DOHH2 (cell line): ENCODE results near the gene HTRA3.

ENCODE experiments used
- H3F3A ChIP-seq: fragments of 200-600 bp; sonication (generic), shearing (Covaris generic); 2 replicates; pipeline ENCODE4 v1.6.0; 2016; ENCODE audit warnings: antibody characterized with exemption, mild to moderate bottlenecking; ENCODE audit not compliant: control insufficient read depth, insufficient read depth
- H3K27ac ChIP-seq: fragments of 200-600 bp; sonication (generic); 2 replicates; pipeline ENCODE4 v1.5.1; 2014; ENCODE audit warnings: low read depth, mild to moderate bottlenecking, low read length, moderate library complexity
- H3K27me3 ChIP-seq: fragments of 200-600 bp; sonication (generic); 2 replicates; pipeline ENCODE4 v1.6.1; 2014; ENCODE audit warnings: mild to moderate bottlenecking, low read length, mixed read lengths; ENCODE audit not compliant: control insufficient read depth
- H3K36me3 ChIP-seq: fragments of 200-600 bp; sonication (generic); 2 replicates; pipeline ENCODE4 v1.6.1; 2014; ENCODE audit warnings: mild to moderate bottlenecking, low read length, moderate library complexity, mixed read lengths; ENCODE audit not compliant: control insufficient read depth
- H3K4me1 ChIP-seq: fragments of 200-600 bp; sonication (generic); 2 replicates; pipeline ENCODE4 v1.6.1; 2014; ENCODE audit warnings: mild to moderate bottlenecking, low read length, mixed read lengths; ENCODE audit not compliant: control insufficient read depth
- H3K4me2 ChIP-seq: fragments of 200-600 bp; sonication (generic); 2 replicates; pipeline ENCODE4 v1.6.0; 2014; ENCODE audit warnings: mild to moderate bottlenecking, low read length, moderate library complexity
- H3K4me3 ChIP-seq: fragments of 200-600 bp; sonication (generic); 2 replicates; pipeline ENCODE4 v1.5.1; 2014; ENCODE audit warnings: mild to moderate bottlenecking, low read length, mixed read lengths
- H3K79me2 ChIP-seq: fragments of 200-600 bp; sonication (generic); 2 replicates; pipeline ENCODE4 v1.6.1; 2014; ENCODE audit warnings: mild to moderate bottlenecking, low read length, mixed read lengths; ENCODE audit not compliant: control insufficient read depth
- H3K9me2 ChIP-seq: fragments of 200-600 bp; sonication (generic); replicated peaks from 2 replicates; pipeline ENCODE4 v1.6.1; 2014; ENCODE audit warnings: mild to moderate bottlenecking, low read length, mixed read lengths; ENCODE audit not compliant: control insufficient read depth
- H3K9me3 ChIP-seq: fragments of 200-600 bp; sonication (generic); 2 replicates; pipeline ENCODE4 v1.6.1; 2014; ENCODE audit warnings: antibody characterized with exemption, low read length, mixed read lengths; ENCODE audit not compliant: control insufficient read depth, insufficient read depth
- H4K20me1 ChIP-seq: fragments of 200-600 bp; sonication (generic); 2 replicates; pipeline ENCODE4 v1.6.0; 2014; ENCODE audit warnings: low read depth, mild to moderate bottlenecking, antibody characterized with exemption, low read length, moderate library complexity; ENCODE audit not compliant: control insufficient read depth, insufficient read depth
- CTCF ChIP-seq: fragments of 200-600 bp; sonication (generic); IDR thresholded peaks from one replicate; pipeline ENCODE4 v1.5.1; 2014; ENCODE audit warnings: antibody characterized with exemption, mild to moderate bottlenecking, low read depth, low read length; ENCODE audit not compliant: poor library complexity, severe bottlenecking
- EZH2phosphoT487 ChIP-seq: fragments of 200-600 bp; sonication (generic); IDR thresholded peaks from 2 replicates; pipeline ENCODE4 v1.6.1; 2017; ENCODE audit warnings: borderline replicate concordance, mild to moderate bottlenecking, antibody characterized with exemption, low read length, moderate library complexity, mixed read lengths

Gene HTRA3

DNA sequence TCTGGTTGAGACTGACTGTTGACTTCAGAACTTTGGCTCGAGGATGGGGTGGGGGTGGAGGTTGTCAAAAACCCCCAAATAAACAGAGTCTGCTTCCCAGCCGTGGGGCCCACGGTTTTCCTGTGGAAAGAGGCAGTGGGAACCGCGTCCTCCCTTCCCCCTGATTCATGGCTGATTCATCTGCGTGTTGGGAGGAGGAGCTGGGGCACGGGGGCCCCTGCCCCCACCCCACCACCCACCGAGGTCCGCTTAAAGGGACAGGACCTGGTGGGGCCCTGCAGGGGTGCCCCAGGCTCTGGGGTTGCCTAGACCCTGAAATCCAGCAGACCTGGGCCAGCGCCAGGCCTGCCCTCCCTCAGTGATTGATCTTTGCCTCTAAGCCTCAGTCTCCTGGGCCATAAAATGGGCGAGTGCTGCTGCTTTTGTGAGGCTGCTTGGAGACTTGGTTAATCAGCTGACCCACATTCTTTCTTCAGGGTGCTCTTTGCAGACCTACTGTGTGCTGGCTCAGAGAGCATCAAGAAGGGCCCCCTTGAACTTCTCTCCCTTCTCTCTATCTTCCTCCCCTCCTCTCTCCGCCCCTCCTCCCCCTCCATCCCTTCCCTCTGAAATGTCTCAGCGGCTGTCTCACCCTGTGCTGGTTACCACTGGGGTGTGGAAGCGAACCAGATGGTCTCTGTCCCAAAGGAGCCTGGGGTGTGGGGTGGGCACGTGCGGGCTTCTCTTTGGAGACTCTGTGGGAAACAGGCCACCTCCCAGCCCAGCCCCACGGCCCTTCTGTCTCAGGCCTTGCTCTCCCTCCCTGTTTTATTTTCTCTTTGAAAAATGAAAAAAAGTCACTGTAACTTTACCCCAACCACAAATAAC is 9.1 kb downstream of the HTRA3 start:
- no peak overlapping the region for H3K4me3 ChIP-seq
- H3K9me3 ChIP-seq, result no peaks in the 10 kb centered on the region
- TF ChIP-seq CTCF, result no peak
- no peak for TF ChIP-seq EZH2phosphoT487
- H3F3A ChIP-seq, result no peaks in the 10 kb centered on the region
- H3K9me2 ChIP-seq, result no peaks in the 10 kb centered on the region
- H3K79me2 ChIP-seq, result no peaks in the 10 kb centered on the region
- no peaks in the 10 kb centered on the region for H3K4me1 ChIP-seq
- no peaks in the 10 kb centered on the region for H3K27me3 ChIP-seq
- H4K20me1 ChIP-seq, result no peaks in the 10 kb centered on the region
- H3K4me2 ChIP-seq, result no peak overlapping the region
- no peak overlapping the region for H3K27ac ChIP-seq
- no peaks in the 10 kb centered on the region for H3K36me3 ChIP-seq

- H3K4me1 ChIP-seq, result no peaks in the 10 kb centered on the region
- no peaks in the 10 kb centered on the region for H3K9me3 ChIP-seq
- H3K79me2 ChIP-seq, result no peaks in the 10 kb centered on the region
- H3K27ac ChIP-seq, result no peak overlapping the region
- no peak for TF ChIP-seq CTCF
- H3K9me2 ChIP-seq, result no peaks in the 10 kb centered on the region
- no peaks in the 10 kb centered on the region for H4K20me1 ChIP-seq
- no peak overlapping the region for H3K4me2 ChIP-seq
- H3K4me3 ChIP-seq, result no peak overlapping the region
- no peaks in the 10 kb centered on the region for H3F3A ChIP-seq
- no peaks in the 10 kb centered on the region for H3K27me3 ChIP-seq
- no peaks in the 10 kb centered on the region for H3K36me3 ChIP-seq
Measured at GRCh38 chr4:8279321-8280157, 10.0 kb downstream of the HTRA3 start.

GRCh38 chr4:8280158-8280875 is 10.8 kb downstream of the HTRA3 start:
- no peaks in the 10 kb centered on the region for H3K4me1 ChIP-seq
- no peaks in the 10 kb centered on the region for H3K9me3 ChIP-seq
- no peak overlapping the region for H3K27ac ChIP-seq
- H3K9me2 ChIP-seq, result no peaks in the 10 kb centered on the region
- H3K4me2 ChIP-seq, result no peak overlapping the region
- H3K27me3 ChIP-seq, result no peaks in the 10 kb centered on the region
- H3K79me2 ChIP-seq, result no peaks in the 10 kb centered on the region
- TF ChIP-seq EZH2phosphoT487 (no peak), CTCF (no peak)
- no peak overlapping the region for H3K4me3 ChIP-seq
- no peaks in the 10 kb centered on the region for H3F3A ChIP-seq
- no peaks in the 10 kb centered on the region for H4K20me1 ChIP-seq
- no peaks in the 10 kb centered on the region for H3K36me3 ChIP-seq
